ENCODE measurements around the gene TFRC.
"Not testable (repeated sequence)": the region's sequence is repeated elsewhere in the genome, so short reads cannot be mapped to it uniquely, and the experiment has no call there.

Gene TFRC

DNA sequence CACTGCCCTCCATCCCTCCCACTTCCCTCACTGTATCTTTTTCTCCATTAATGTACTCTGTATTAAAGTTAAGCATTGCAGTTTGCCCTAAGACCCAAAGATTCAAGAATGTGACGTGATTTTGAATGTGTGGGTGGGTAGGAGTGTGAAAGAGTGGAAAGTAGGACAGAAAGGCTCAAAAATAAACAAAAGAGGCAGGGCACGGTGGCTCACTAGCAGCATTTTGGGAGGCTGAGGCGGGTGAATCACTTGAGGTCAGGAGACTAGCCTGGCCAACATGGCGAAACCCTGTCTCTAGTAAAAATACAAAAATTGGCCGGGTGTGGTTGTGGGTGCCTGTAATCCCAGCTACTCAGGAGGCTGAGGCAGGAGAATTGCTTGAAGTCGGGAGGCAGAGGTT, 18.4 kb downstream of the TFRC start:
- H3K9me3 Mint-ChIP-seq = no peaks in the 10 kb centered on the region
- no peak overlapping the region for H3K4me3 Mint-ChIP-seq
- H3K27ac Mint-ChIP-seq = no peak overlapping the region
- no peak for ATAC-seq
- no peaks in the 10 kb centered on the region for H3K4me1 Mint-ChIP-seq
- H3K27me3 Mint-ChIP-seq = no peaks in the 10 kb centered on the region
- H3K36me3 Mint-ChIP-seq = peaks cover 57% of the 10 kb centered on the region

GRCh38 chr3:196063049-196063448, 18.8 kb downstream of the TFRC start:
- no peak for ATAC-seq
- Mint-ChIP-seq H3K27ac (no peak overlapping the region), H3K27me3 (no peaks in the 10 kb centered on the region)

DNA sequence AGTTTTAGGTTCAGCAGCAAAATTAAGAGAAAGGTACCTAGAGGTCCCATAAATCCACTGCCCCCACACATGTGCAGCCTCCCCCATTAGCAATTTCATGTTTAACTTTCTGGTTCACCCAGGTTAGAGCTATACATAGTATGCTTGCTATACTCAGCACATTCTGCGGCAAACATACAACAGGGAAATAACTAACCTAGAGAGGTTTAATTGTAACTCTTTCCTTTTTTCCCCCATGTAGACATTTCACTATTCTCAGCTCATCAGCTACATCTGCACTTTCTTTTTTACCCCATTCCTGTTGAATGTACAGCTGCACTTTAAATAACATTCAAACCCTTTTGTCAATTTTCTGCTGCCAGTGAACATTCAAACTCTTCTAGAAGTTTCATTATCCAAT, 21.1 kb downstream of the TFRC start:
- Mint-ChIP-seq H3K4me1 (no peaks in the 10 kb centered on the region), H3K27me3 (no peaks in the 10 kb centered on the region), H3K36me3 (peaks cover 55% of the 10 kb centered on the region), H3K27ac (no peak overlapping the region), H3K4me3 (no peak overlapping the region), H3K9me3 (no peaks in the 10 kb centered on the region)
- no peak for ATAC-seq

More at GRCh38 chr3:196063049-196063448, 18.8 kb downstream of the TFRC start:
- Mint-ChIP-seq H3K36me3 (peaks cover 59% of the 10 kb centered on the region), H3K4me3 (no peak overlapping the region), H3K4me1 (no peaks in the 10 kb centered on the region), H3K9me3 (no peaks in the 10 kb centered on the region)

- ATAC-seq = no peak
- no peaks in the 10 kb centered on the region for H3K9me3 Mint-ChIP-seq
- H3K4me1 Mint-ChIP-seq = no peaks in the 10 kb centered on the region
- peaks cover 56% of the 10 kb centered on the region for H3K36me3 Mint-ChIP-seq
- no peak overlapping the region for H3K27ac Mint-ChIP-seq
- H3K27me3 Mint-ChIP-seq = no peaks in the 10 kb centered on the region
- H3K4me3 Mint-ChIP-seq = no peak overlapping the region
Observed at GRCh38 chr3:196057760-196058331, 24.0 kb downstream of the TFRC start.

DNA sequence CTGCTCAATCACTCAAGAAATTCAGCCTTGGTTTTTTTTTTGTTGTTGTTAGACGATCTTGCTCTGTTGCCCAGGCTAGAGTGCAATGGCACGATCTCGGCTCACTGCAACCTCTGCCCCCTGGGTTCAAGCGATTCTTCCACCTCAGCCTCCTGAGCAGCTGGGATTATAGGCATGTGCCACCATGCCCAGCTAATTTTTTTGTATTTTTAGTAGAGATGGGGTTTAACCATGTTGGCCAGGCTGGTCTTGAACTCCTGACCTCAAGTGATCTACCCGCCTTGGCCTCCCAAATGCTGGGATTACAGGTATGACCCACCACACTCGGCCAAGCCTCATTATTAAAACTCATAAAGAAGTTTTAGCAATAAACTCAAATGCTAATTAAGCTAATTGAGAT, 25.5 kb downstream of the TFRC start:
- H3K4me1 Mint-ChIP-seq, H3K9me3 Mint-ChIP-seq, H3K27ac Mint-ChIP-seq, ATAC-seq, H3K4me3 Mint-ChIP-seq, H3K27me3 Mint-ChIP-seq: not testable (repeated sequence)
- H3K36me3 Mint-ChIP-seq = peaks cover 64% of the 10 kb centered on the region

GRCh38 chr3:196055683-196056270, 26.1 kb downstream of the TFRC start:
- Mint-ChIP-seq H3K4me3 (no peak overlapping the region), H3K27me3 (no peaks in the 10 kb centered on the region), H3K27ac (no peak overlapping the region), H3K36me3 (peaks cover 63% of the 10 kb centered on the region), H3K9me3 (no peaks in the 10 kb centered on the region), H3K4me1 (no peaks in the 10 kb centered on the region)
- no peak for ATAC-seq

DNA sequence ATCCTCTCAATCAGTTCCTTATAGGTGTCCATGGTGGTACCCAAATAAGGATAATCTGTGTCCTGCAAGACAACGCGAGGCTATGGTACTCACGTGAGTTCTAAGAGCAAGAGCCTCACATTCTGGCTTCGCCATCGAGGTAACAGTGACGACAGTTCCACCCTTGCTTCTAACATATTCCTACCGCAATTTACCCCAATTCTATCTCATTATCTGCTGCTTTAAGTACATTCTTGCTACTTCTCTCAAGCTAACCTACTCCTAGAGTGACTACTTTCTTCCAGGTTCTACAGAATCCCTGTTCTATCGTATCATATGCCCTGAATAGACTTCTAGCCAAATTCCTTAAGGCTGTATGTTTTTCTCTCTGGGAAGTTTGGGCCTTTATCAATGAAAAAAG, 26.6 kb downstream of the TFRC start:
- Mint-ChIP-seq H3K4me1 (no peaks in the 10 kb centered on the region), H3K9me3 (no peaks in the 10 kb centered on the region), H3K27me3 (no peaks in the 10 kb centered on the region), H3K36me3 (peaks cover 61% of the 10 kb centered on the region), H3K27ac (no peak overlapping the region), H3K4me3 (no peak overlapping the region)
- ATAC-seq = no peak

GRCh38 chr3:196054661-196055060, 27.2 kb downstream of the TFRC start:
- no peak overlapping the region for H3K4me3 Mint-ChIP-seq
- no peaks in the 10 kb centered on the region for H3K9me3 Mint-ChIP-seq
- no peak overlapping the region for H3K27ac Mint-ChIP-seq
- ATAC-seq = no peak
- H3K4me1 Mint-ChIP-seq = no peaks in the 10 kb centered on the region
- peaks cover 61% of the 10 kb centered on the region for H3K36me3 Mint-ChIP-seq
- no peaks in the 10 kb centered on the region for H3K27me3 Mint-ChIP-seq

- no peak overlapping the region for H3K27ac Mint-ChIP-seq
Observed at GRCh38 chr3:196053487-196053886, 28.4 kb downstream of the TFRC start.

GRCh38 chr3:196051282-196052076, 30.4 kb downstream of the TFRC start:
- Mint-ChIP-seq H3K9me3 (no peaks in the 10 kb centered on the region), H3K27ac (peak overlapping the region; percentile 24), H3K36me3 (peaks cover 57% of the 10 kb centered on the region), H3K4me3 (no peak overlapping the region), H3K4me1 (no peaks in the 10 kb centered on the region), H3K27me3 (no peaks in the 10 kb centered on the region)
- no peak for ATAC-seq

More at GRCh38 chr3:196053487-196053886, 28.4 kb downstream of the TFRC start:
- no peaks in the 10 kb centered on the region for H3K9me3 Mint-ChIP-seq
- H3K4me3 Mint-ChIP-seq = no peak overlapping the region
- H3K27me3 Mint-ChIP-seq = no peaks in the 10 kb centered on the region
- H3K4me1 Mint-ChIP-seq = no peaks in the 10 kb centered on the region
- H3K36me3 Mint-ChIP-seq = peaks cover 64% of the 10 kb centered on the region
- no peak for ATAC-seq

GRCh38 chr3:196050597-196050996, 31.3 kb downstream of the TFRC start:
- H3K27ac Mint-ChIP-seq = no peak overlapping the region
- no peaks in the 10 kb centered on the region for H3K27me3 Mint-ChIP-seq
- no peak for ATAC-seq
- no peak overlapping the region for H3K4me3 Mint-ChIP-seq
- peaks cover 62% of the 10 kb centered on the region for H3K36me3 Mint-ChIP-seq
- H3K9me3 Mint-ChIP-seq = no peaks in the 10 kb centered on the region
- no peaks in the 10 kb centered on the region for H3K4me1 Mint-ChIP-seq

DNA sequence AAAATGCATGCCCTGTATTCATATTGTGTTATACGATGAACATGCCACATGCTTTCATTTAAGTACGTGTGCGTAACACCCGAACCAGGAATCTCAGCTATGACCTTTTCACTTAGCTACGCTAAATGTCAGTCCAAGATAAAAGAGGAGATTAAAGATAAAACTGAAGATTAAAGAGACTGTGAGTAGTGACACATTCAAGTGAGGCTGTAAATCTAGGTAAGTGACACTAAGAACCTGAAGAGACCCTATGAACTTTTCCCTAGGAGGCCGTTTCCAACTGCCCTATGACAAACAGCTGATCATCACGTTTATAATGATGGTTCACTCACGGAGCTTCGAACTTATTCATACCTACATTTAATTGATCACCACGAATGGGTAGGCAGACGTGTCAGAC, 32.2 kb downstream of the TFRC start:
- H3K27ac Mint-ChIP-seq = no peak overlapping the region
- peaks cover 62% of the 10 kb centered on the region for H3K36me3 Mint-ChIP-seq
- ATAC-seq = no peak
- no peaks in the 10 kb centered on the region for H3K9me3 Mint-ChIP-seq
- H3K27me3 Mint-ChIP-seq = no peaks in the 10 kb centered on the region
- no peak overlapping the region for H3K4me3 Mint-ChIP-seq
- no peaks in the 10 kb centered on the region for H3K4me1 Mint-ChIP-seq

DNA sequence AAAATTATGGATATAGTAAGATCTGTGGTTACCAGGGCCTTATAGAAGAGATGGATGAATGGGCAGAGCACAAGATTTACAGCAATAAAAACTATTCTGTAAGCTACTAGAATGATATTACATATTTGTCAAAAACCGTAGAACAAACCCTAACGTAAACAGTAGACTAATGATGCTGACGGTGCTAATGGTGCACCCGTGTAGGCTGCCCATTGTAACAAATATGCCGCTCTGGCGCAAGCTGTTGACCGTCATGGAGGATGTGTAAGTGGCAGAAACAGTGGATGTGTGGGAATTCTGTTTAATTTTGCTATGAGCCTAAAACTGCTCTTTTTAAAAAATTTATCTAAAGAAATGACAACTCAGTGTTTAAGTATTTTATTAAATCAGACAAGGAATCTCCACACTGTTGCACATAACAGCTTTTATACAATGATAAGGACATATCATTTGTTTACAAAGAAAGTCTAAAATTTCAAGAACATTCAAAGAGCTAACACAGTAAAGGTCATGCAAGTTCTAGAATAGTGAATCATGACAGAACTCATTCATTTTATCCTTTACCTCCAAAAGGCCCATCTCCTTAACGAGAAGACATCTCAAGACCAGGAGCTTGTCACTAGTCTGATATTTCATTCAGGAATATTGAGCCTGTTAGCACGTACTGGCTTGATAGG, 32.8 kb downstream of the TFRC start:
- H3K4me3 Mint-ChIP-seq = no peak overlapping the region

DNA sequence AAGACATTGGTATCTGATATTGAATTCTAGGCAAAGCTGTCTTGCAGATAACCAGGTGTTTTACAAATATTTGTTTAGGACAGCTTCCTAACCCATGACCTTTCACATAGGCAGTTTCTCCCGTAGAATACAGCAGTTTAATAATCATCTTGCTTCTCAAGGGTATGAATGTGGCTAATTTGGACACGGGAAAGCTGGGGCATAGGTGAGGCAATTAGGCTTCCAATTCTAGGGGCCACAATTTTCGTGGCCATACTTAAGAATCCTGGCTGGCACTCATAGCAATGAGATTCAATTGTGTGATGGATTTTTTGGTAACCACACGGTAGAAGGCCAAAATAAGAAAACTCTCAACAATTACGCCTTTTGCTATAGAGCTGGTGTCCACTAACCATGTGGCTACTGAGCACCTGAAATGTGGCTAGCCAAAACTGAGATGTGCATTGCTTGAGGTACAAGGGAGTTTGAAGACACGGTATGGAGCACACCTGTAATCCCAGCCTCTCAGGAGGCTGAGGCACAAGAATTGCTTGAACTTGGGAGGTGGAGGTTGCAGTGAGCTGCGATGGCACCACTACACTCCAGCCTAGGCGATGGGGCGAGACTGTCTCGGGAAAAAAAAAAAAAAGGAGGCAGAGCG, 34.4 kb downstream of the TFRC start:
- Mint-ChIP-seq H3K4me3 (no peak overlapping the region), H3K36me3 (peaks cover 69% of the 10 kb centered on the region), H3K9me3 (peaks cover 4% of the 10 kb centered on the region), H3K4me1 (no peaks in the 10 kb centered on the region), H3K27ac (no peak overlapping the region), H3K27me3 (no peaks in the 10 kb centered on the region)
- ATAC-seq = no peak

More for the DNA sequence above, 32.8 kb downstream of the TFRC start:
- no peak overlapping the region for H3K27ac Mint-ChIP-seq
- H3K27me3 Mint-ChIP-seq = no peaks in the 10 kb centered on the region
- no peaks in the 10 kb centered on the region for H3K4me1 Mint-ChIP-seq
- H3K9me3 Mint-ChIP-seq = no peaks in the 10 kb centered on the region
- peaks cover 63% of the 10 kb centered on the region for H3K36me3 Mint-ChIP-seq
- no peak for ATAC-seq

DNA sequence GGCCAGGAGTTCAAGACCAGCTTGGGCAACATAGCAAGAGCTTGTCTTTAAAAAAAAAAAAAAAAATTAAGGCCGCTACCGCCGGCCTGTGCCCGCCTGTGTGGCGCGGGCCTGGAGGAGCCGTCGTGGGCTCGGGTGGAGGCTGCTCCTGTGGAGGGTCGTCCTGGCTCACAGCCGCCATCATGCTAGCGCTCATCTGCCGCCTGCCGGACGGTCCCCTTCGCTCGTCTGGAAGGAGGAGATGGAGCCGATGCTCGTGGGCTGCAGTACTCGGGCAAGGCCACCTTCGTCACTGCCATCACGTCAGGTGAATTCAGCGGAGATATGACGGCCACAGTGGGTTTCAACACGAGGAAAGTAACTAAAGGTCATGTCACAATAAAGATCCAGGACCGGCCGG, 37.4 kb downstream of the TFRC start:
- Mint-ChIP-seq H3K4me3 (no peak overlapping the region), H3K27ac (no peak overlapping the region), H3K36me3 (peaks cover 61% of the 10 kb centered on the region), H3K9me3 (peaks cover 16% of the 10 kb centered on the region), H3K27me3 (no peaks in the 10 kb centered on the region), H3K4me1 (no peaks in the 10 kb centered on the region)
- no peak for ATAC-seq
